OCI-LY3 (cell line): ENCODE measurements around the gene SFT2D2.

Experiments
- EZH2phosphoT487 ChIP-seq: fragments of 200-600 bp; shearing (Covaris generic); IDR thresholded peaks from 2 replicates; pipeline ENCODE4 v1.6.1; 2018; ENCODE audit warnings: antibody characterized with exemption, mixed run types, low read depth
- TF ChIP-seq, protein P1 (sequence below): fragments of 200-600, 300-600 bp; sonication (generic); IDR thresholded peaks from 2 replicates; pipeline ENCODE4 v1.5.1; 2014; ENCODE audit warnings: antibody characterized with exemption, low read length, low read depth

DNA sequence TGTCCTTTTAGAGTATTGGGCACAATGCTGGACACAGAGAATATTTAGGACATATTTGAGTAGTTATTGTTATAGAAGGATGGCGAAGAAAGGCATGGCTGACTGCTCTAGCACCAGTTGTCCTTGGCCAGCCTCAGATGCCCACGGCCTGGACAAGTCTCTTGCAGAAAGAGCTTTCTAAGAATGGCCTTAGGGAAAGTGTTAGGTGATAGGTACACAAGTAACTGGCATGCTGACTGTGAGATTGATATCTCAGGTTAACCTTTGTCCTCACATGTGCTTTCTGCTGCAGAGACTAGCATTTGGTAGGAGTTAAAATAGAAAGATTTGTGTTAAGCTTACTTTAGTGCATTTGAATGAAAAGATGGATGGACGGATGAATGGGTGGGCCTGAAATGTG, 10.1 kb downstream of the SFT2D2 start:
- TF ChIP-seq, protein P1, sequence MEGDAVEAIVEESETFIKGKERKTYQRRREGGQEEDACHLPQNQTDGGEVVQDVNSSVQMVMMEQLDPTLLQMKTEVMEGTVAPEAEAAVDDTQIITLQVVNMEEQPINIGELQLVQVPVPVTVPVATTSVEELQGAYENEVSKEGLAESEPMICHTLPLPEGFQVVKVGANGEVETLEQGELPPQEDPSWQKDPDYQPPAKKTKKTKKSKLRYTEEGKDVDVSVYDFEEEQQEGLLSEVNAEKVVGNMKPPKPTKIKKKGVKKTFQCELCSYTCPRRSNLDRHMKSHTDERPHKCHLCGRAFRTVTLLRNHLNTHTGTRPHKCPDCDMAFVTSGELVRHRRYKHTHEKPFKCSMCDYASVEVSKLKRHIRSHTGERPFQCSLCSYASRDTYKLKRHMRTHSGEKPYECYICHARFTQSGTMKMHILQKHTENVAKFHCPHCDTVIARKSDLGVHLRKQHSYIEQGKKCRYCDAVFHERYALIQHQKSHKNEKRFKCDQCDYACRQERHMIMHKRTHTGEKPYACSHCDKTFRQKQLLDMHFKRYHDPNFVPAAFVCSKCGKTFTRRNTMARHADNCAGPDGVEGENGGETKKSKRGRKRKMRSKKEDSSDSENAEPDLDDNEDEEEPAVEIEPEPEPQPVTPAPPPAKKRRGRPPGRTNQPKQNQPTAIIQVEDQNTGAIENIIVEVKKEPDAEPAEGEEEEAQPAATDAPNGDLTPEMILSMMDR: no peak
- no peak for TF ChIP-seq EZH2phosphoT487
